Small intestine (tissue), 7 donors: ENCODE data around the gene RRAS2. TPM values are rescaled to one million over a fixed set of nuclear protein-coding genes. Genes with fewer than 3 reads are reported as not detected.

Source experiments
- DNase-seq, 2 donors: peaks; one replicate each; pipeline versions ENCODE4 v3.0.0 to v3.0.0-alpha.2; 2013
- FAIRE-seq: peaks from 2 replicates; lab custom pipeline; 2012; peaks lifted over from hg19 to GRCh38; lab: Jason Lieb, UNC
- H3K27ac ChIP-seq, 3 donors: one replicate each; pipeline ENCODE4 v1.5.1; 2013; ENCODE audit warnings: low read length in 2 of 3, mild to moderate bottlenecking in 2 of 3, control low read depth in 1 of 3, inconsistent platforms in 1 of 3, low read depth in 1 of 3, moderate library complexity in 1 of 3
- H3K27me3 ChIP-seq, 3 donors: one replicate each; pipeline ENCODE4 v1.6.1; 2013; ENCODE audit warnings: low read length in 3 of 3, inconsistent platforms in 1 of 3; ENCODE audit not compliant: control insufficient read depth in 3 of 3, insufficient read depth in 3 of 3
- H3K36me3 ChIP-seq, 3 donors: one replicate each; pipeline ENCODE4 v1.6.1; 2013; ENCODE audit warnings: low read length in 3 of 3, inconsistent platforms in 1 of 3, low read depth in 1 of 3, mild to moderate bottlenecking in 1 of 3, moderate library complexity in 1 of 3; ENCODE audit not compliant: control insufficient read depth in 3 of 3, insufficient read depth in 2 of 3
- H3K4me1 ChIP-seq, 3 donors: one replicate each; pipeline ENCODE4 v1.6.1; 2013; ENCODE audit warnings: low read length in 2 of 3, inconsistent platforms in 1 of 3, low read depth in 1 of 3, mild to moderate bottlenecking in 1 of 3, moderate library complexity in 1 of 3; ENCODE audit not compliant: control insufficient read depth in 3 of 3, insufficient read depth in 2 of 3
- H3K4me3 ChIP-seq, 3 donors: one replicate each; pipeline ENCODE4 v1.5.1; 2013; ENCODE audit warnings: low read length in 3 of 3, control low read depth in 1 of 3, inconsistent platforms in 1 of 3, low read depth in 1 of 3, mild to moderate bottlenecking in 1 of 3, moderate library complexity in 1 of 3
- H3K9me3 ChIP-seq, 2 donors: one replicate each; pipeline ENCODE4 v1.6.1; 2013; ENCODE audit warnings: low read depth in 1 of 2, low read length in 1 of 2; ENCODE audit not compliant: control insufficient read depth in 2 of 2, insufficient read depth in 1 of 2
- WGBS, 3 donors: extraction: QIAGEN DNeasy Blood & Tissue Kit; methylation state at CpG; one replicate each; pipeline ENCODE4 v1.1.7; 2013; 5-methylcytosine and 5-hydroxymethylcytosine counted together
- polyA plus RNA-seq, 4 donors: library from polyadenylated mRNA; stranded (reverse) in 3 of 4; unstranded in 1 of 4; fragments of 200-250 nt in 3 of 4; fragments of 120-200 nt in 1 of 4; gene quantifications; one replicate each; pipeline versions ENCODE4 v1.2.1 to v1.2.3, GENCODE V29; 2013
- donor health status: healthy with polysubstance abuse.
- donor health status: control.
- donor health status: control.
- donor health status: Bipolar disorder and iron deficiency.
- donor health status: healthy.

The RRAS2 gene
- polyA plus RNA-seq, 4 donors, result 16.1 to 64.0 (median 36.3) TPM

- FAIRE-seq (no peak), DNase-seq (no peak)
- H3K9me3 ChIP-seq, result peaks cover 0 to 3% of the 10 kb centered on the region in 2 donors
- 80 to 93% (median 85%) methylated on average over 11 of the region's 11 CpGs for WGBS, 3 donors
- no peaks in the 10 kb centered on the region for H3K4me1 ChIP-seq
- H3K27ac ChIP-seq, result no peak overlapping the region
- H3K4me3 ChIP-seq, result no peak overlapping the region
- H3K36me3 ChIP-seq, result peaks cover 0 to 3% (median 0%) of the 10 kb centered on the region in 3 donors
- no peaks in the 10 kb centered on the region for H3K27me3 ChIP-seq
Measured at GRCh38 chr11:14229472-14229871, 129.5 kb downstream of the RRAS2 start.

- 80 to 96% (median 85%) methylated on average over 2 of the region's 2 CpGs for WGBS, 3 donors
- Histone ChIP-seq H3K36me3 (peaks cover 0 to 3% (median 0%) of the 10 kb centered on the region in 3 donors), H3K4me3 (no peak overlapping the region), H3K27ac (no peak overlapping the region), H3K27me3 (no peaks in the 10 kb centered on the region), H3K9me3 (peaks cover 0 to 3% of the 10 kb centered on the region in 2 donors), H3K4me1 (no peaks in the 10 kb centered on the region)
- FAIRE-seq (no peak), DNase-seq (no peak)
Measured at GRCh38 chr11:14228356-14228755, 130.6 kb downstream of the RRAS2 start.

Other genes with a start within 250 kb of the RRAS2 start
- gene COPB1, start 140.6 kb upstream of the RRAS2 start, polyA plus RNA-seq, result 100 to 1,000 TPM in 1 of 4 donors, 10 to 100 TPM in 3; 66.3 to 117 (median 89.8) TPM
- gene PSMA1, start 161.2 kb upstream of the RRAS2 start, polyA plus RNA-seq, result 100 to 1,000 TPM; 135 to 194 (median 155) TPM